ENCODE results near the gene CLDN18. TPM values are rescaled to one million over a fixed set of nuclear protein-coding genes. Genes with fewer than 3 reads are reported as not detected.

Gene CLDN18
- total and polyA plus RNA-seq, 2 donors from 2014 or later: not detected

DNA sequence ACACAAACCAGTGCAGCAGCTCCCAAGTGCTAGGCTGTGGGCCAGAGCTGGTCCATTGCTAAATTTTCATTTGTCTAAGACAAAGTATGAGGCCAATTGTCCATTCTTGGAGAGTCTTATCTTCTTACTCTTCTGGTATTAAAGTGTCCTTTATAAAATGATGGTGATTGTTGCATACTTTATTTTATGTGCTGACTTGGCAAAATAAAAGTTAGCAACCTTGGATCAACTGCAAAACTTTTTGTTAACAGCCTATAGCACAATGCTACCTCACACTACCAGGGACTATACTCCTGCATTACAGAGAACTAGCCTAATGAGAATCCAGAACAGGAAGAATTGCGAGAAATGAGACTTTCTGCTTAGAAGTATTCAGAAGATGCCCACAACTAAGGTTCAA lies 44.1 kb downstream of the CLDN18 start:
- Histone ChIP-seq H3K27ac (ENCODE audit: low read depth in 2 of 2, low read length in 2 of 2) (no peak overlapping the region), H3K4me1 (ENCODE audit: control insufficient read depth in 2 of 3, insufficient read depth in 2 of 3, low read depth in 1 of 3, low read length in 3 of 3) (no peaks in the 10 kb centered on the region), H3K9me3 (ENCODE audit: control insufficient read depth in 2 of 3, insufficient read depth in 1 of 3, low read length in 3 of 3) (no peaks in the 10 kb centered on the region), H3K9ac (ENCODE audit: low read length in 3 of 3) (no peak overlapping the region), H3K36me3 (ENCODE audit: control insufficient read depth in 2 of 3, insufficient read depth in 3 of 3, low read length in 3 of 3) (no peaks in the 10 kb centered on the region), H3K27me3 (ENCODE audit: control insufficient read depth, insufficient read depth, low read length) (no peaks in the 10 kb centered on the region), H3K4me3 (ENCODE audit: low read length in 3 of 3) (no peak overlapping the region)
- TF ChIP-seq, protein P1, sequence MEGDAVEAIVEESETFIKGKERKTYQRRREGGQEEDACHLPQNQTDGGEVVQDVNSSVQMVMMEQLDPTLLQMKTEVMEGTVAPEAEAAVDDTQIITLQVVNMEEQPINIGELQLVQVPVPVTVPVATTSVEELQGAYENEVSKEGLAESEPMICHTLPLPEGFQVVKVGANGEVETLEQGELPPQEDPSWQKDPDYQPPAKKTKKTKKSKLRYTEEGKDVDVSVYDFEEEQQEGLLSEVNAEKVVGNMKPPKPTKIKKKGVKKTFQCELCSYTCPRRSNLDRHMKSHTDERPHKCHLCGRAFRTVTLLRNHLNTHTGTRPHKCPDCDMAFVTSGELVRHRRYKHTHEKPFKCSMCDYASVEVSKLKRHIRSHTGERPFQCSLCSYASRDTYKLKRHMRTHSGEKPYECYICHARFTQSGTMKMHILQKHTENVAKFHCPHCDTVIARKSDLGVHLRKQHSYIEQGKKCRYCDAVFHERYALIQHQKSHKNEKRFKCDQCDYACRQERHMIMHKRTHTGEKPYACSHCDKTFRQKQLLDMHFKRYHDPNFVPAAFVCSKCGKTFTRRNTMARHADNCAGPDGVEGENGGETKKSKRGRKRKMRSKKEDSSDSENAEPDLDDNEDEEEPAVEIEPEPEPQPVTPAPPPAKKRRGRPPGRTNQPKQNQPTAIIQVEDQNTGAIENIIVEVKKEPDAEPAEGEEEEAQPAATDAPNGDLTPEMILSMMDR (IDR thresholded peaks at IDR 0.05; ENCODE audit: borderline replicate concordance, extremely low read depth, insufficient read depth): no peak
- FAIRE-seq (no peak), DNase-seq (no peak)
- intact Hi-C loops (cut with DNase I): no loop called here

GRCh38 chr3:138057384-138057783 lies 47.4 kb downstream of the CLDN18 start:
- Histone ChIP-seq H3K9me3 (ENCODE audit: control insufficient read depth in 2 of 3, insufficient read depth in 1 of 3, low read length in 3 of 3) (no peaks in the 10 kb centered on the region), H3K27me3 (ENCODE audit: control insufficient read depth, insufficient read depth, low read length) (no peaks in the 10 kb centered on the region), H3K27ac (ENCODE audit: low read depth in 2 of 2, low read length in 2 of 2) (no peak overlapping the region), H3K9ac (ENCODE audit: low read length in 3 of 3) (no peak overlapping the region), H3K4me1 (ENCODE audit: control insufficient read depth in 2 of 3, insufficient read depth in 2 of 3, low read depth in 1 of 3, low read length in 3 of 3) (no peaks in the 10 kb centered on the region), H3K36me3 (ENCODE audit: control insufficient read depth in 2 of 3, insufficient read depth in 3 of 3, low read length in 3 of 3) (peaks cover 0 to 4% (median under 1%) of the 10 kb centered on the region in 3 donors), H3K4me3 (ENCODE audit: low read length in 3 of 3) (no peak overlapping the region)
- FAIRE-seq (no peak), DNase-seq (no peak)
- intact Hi-C loops (cut with DNase I): no loop called here
- TF ChIP-seq, protein P1 (IDR thresholded peaks at IDR 0.05; ENCODE audit: borderline replicate concordance, extremely low read depth, insufficient read depth): no peak

DNA sequence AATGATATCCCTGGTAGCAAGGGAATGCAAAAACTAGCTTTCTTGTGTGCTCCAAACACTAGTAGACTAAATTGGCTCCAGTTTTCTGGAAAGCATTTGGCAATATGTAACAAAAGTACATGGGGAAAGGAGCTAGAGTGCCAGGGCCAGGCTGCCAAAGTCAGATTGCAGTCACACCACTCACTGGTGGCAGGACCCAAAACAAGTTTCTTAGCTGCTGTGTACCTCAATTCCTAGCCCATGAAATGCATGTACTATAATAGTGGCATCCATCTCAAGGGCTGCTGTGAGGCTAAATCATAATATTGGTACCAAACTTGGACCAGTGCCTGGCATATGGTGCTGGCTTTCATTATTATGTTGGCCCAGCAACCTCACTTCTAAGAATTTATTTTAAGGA lies 49.3 kb downstream of the CLDN18 start:
- Histone ChIP-seq H3K4me1 (ENCODE audit: control insufficient read depth in 2 of 3, insufficient read depth in 2 of 3, low read depth in 1 of 3, low read length in 3 of 3) (no peaks in the 10 kb centered on the region), H3K36me3 (ENCODE audit: control insufficient read depth in 2 of 3, insufficient read depth in 3 of 3, low read length in 3 of 3) (peaks cover 2 to 14% (median 8%) of the 10 kb centered on the region in 3 donors), H3K4me3 (ENCODE audit: low read length in 3 of 3) (no peak overlapping the region), H3K9ac (ENCODE audit: low read length in 3 of 3) (no peak overlapping the region), H3K27me3 (ENCODE audit: control insufficient read depth, insufficient read depth, low read length) (no peaks in the 10 kb centered on the region), H3K27ac (ENCODE audit: low read depth in 2 of 2, low read length in 2 of 2) (no peak overlapping the region), H3K9me3 (ENCODE audit: control insufficient read depth in 2 of 3, insufficient read depth in 1 of 3, low read length in 3 of 3) (no peaks in the 10 kb centered on the region)
- FAIRE-seq: no peak
- TF ChIP-seq, protein P1 (IDR thresholded peaks at IDR 0.05; ENCODE audit: borderline replicate concordance, extremely low read depth, insufficient read depth): no peak
- DNase-seq: no peak
- intact Hi-C loops (cut with DNase I): no loop called here

GRCh38 chr3:138060792-138061191 lies 50.8 kb downstream of the CLDN18 start:
- TF ChIP-seq, protein P1 (IDR thresholded peaks at IDR 0.05; ENCODE audit: borderline replicate concordance, extremely low read depth, insufficient read depth): no peak
- no peaks in the 10 kb centered on the region for H3K9me3 ChIP-seq (ENCODE audit: control insufficient read depth in 2 of 3, insufficient read depth in 1 of 3, low read length in 3 of 3)
- no peak for FAIRE-seq
- DNase-seq: no peak
- no peak overlapping the region for H3K4me3 ChIP-seq (ENCODE audit: low read length in 3 of 3)
- H3K9ac ChIP-seq (ENCODE audit: low read length in 3 of 3): no peak overlapping the region
- no peak overlapping the region for H3K27ac ChIP-seq (ENCODE audit: low read depth in 2 of 2, low read length in 2 of 2)
- H3K27me3 ChIP-seq (ENCODE audit: control insufficient read depth, insufficient read depth, low read length): no peaks in the 10 kb centered on the region
- intact Hi-C loops (cut with DNase I): no loop called here
- peaks cover 2 to 28% (median 13%) of the 10 kb centered on the region in 3 donors for H3K36me3 ChIP-seq (ENCODE audit: control insufficient read depth in 2 of 3, insufficient read depth in 3 of 3, low read length in 3 of 3)
- no peaks in the 10 kb centered on the region for H3K4me1 ChIP-seq (ENCODE audit: control insufficient read depth in 2 of 3, insufficient read depth in 2 of 3, low read depth in 1 of 3, low read length in 3 of 3)

Data from kidney (tissue), 14 donors.